GM19455 (cell line): ENCODE measurements around the gene UBE2O.

Experiments used
- ATAC-seq: cut with Tn5 transposase; IDR thresholded peaks from one replicate; pipeline ENCODE4 v1.9.1; 2021; ENCODE audit not compliant: unreplicated experiment

Gene UBE2O

DNA sequence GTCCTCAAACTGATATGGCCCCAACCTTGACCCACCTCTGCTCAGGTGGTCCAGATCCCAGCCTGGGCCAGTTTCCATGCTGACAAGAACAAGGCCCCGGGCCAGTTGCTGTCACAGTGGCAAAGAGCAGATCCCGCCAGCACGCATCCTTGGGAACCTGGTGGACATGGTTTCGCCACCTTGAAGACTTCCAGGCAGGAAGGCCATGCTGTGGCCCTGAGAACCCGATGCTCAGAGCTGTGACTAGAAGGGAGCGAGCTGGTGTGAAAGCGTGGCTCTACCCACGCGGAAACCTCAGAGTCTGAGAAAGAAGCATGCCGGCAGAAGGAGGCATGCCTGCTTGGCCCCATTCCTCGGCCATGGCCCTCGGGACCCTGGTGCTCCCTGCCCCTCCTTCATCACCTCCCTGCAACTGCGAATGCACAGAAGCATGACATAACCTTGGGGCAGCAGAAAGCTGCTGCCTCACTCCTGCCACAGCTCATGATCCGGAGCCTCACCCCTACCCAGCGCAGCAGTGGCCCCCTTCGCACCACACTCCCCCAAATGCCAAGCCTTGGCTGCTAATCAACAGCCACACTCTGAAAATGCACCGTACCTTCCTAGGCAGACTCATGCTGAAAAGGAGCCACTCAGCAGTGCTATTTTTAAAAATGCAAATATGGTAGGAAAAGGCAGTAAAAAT, 33.2 kb downstream of the UBE2O start:
- ATAC-seq = no peak

DNA sequence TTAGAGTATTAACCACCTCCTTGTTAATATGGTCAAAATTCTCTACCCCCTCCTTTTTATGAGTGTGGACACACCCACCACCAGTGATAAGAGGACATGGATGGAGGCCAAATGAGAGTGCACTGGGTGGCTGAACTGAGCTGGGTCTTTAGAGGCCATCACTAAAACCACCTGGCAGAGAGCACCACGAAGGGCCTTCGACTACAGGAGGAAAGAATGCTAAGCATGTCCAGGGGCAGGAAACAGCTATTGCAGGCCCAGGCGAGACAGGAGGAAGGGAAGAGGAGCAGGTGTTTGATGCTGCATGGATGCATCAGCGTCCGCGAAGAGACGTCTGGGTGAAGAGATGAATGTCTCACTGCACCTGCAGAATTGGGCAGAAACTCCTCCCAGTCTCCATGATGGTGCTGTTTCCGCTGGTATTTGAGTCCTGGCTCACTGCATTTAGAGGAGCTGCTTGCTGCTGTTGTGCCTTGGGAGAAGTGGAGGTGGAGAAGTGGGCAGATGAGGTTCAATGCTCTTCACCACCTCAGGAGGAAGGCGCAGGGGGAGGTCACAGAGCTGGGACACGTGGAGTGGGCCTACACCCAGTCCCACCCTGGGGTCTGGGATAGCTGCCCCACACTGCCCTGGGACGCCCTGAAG, 35.3 kb downstream of the UBE2O start:
- no peak for ATAC-seq

DNA sequence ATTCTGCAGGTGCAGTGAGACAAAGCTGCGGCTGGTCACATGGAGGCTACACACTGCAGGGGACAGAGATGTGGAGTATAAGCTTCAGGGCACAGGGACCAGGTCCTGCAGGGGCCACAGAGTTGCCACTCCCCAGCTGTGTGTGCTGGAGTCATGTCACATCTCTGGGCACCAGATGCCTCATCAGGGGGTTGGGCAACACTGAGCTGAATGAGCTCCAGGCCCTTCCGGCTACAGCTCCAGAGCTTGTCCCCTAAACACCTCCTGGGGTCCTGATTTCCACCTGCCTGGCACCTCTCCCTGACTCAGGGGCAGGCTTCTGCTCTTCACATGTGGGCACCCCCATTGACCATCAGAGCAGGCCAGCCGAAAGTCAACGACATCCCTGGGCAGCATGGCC, 36.1 kb downstream of the UBE2O start:
- ATAC-seq = no peak

DNA sequence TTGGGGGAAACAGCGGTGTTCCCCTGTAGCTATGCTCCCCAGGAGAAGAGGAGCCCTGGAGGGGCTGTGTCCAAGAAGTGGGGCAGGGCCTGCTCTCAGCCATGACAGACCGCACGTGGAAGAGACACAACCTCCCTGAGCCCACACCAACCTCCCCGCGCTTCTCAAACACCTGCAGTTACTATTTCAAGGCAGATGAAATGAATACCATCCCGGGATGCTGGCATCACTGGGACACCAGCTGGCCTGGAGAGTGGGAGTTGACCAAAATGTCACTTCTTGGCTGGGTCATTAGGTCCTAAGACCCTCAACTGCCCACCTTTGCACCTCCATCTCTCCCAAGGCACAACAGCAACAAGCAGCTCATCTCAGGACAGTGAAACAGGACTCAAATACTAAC, 36.5 kb downstream of the UBE2O start:
- ATAC-seq = no peak

DNA sequence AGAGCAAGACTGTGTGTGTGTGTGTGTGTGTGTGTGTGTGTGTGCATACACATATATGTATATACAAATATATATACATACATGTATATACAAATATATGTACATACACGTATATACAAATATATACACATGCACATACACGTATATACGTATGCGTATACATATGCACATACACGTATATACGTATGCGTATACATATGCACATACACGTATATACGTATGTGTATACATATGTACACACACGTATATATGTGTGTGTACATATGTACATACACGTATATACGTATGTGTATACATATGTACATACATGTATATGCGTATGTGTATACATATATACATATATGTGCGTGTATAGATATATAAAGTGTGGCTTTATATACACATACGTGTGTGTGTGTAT, 37.2 kb downstream of the UBE2O start:
- ATAC-seq = no peak

DNA sequence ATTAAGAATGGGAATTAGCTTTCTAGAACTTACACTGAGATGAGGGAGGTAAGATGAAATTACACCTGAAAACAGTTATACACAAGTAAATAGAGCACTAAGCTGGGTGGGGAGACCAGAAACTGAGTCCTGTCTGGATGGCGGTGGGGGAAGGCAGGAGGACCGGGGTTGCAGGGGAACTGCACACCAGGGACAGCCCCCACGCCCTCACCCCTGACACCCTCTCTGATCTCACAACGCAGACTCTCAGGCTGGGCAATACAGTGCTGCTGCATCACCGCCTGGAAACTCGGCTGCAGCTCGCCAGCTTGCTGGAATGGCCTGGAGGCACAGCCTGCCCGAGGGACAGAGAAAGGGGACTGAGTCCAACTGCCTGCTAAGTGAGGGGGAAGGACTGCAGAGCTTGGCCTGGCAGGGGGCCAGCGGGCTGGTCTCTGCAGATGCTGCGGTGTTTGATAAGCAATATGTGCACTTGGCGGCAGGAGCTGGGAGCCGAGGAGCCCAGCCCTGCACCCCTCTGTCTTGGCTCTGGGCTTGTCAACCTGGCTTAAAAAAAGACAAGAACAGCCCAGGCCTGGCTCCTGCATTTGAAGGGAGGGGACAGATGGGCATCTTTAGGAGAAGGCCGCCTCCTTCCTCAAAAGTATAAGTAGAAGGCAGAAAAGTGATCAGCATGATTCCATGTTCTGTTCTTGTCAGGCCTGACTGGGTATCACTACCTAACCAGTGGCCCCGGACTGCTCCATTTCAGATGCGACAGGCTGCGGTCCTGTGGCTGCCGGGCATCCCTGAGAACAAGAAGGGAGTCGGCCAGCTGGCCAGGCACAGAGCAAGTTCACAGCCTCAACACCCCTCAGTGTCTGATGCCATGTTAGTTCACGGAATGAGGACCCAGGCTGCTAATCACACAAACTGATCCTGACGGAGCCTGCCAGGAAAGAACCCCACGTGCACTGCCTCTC, 38.3 kb downstream of the UBE2O start:
- ATAC-seq = no peak

DNA sequence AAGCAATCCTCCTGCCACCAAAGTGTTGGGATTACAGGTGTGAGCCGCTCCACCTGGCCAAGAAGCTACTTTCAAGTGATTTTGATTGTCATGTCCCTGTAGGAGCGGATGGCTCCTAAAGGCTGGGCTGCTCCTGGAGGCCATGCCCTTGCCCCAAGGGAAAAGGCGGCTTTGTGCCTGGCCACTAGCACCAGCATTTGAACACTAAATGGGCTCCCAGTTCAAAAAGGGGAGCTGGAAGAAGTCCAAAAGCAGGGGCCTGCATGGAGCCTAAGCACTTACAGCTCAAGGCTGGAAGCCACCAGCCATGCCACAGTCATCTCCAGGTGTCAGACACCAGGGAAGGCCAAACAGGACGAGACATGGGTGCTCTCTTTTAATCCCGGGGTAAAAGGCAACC, 41.7 kb downstream of the UBE2O start:
- no peak for ATAC-seq

DNA sequence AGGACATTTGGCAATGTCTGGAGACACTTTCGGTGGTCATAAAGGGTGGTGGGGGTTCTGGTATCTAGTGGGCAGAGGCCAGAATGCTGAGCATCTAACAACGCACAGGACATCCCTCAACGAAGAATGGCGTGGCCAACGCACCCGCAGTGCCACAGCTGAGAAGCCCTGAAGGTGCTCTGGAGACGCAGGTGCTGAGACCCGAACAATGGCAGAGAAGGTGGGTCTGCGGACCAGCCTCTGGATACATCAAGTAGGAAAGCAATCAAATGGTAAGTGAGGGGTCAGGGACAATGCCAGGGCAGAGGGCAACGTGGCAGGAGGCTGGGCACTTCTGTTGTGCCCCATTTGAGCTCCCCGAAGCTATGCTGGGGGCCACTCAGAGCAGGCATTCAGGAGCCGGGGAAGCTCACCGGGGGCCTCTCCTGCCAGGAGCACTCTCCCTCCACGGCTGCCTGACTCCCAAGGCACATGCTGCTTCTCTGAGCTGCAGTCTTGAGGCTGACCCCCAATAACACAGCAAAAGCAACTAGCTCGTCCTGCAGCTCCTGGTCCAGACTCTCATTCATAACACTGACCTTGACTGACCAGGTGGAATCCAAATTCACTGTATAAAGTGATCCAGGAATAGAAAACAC, 42.5 kb downstream of the UBE2O start:
- no peak for ATAC-seq

DNA sequence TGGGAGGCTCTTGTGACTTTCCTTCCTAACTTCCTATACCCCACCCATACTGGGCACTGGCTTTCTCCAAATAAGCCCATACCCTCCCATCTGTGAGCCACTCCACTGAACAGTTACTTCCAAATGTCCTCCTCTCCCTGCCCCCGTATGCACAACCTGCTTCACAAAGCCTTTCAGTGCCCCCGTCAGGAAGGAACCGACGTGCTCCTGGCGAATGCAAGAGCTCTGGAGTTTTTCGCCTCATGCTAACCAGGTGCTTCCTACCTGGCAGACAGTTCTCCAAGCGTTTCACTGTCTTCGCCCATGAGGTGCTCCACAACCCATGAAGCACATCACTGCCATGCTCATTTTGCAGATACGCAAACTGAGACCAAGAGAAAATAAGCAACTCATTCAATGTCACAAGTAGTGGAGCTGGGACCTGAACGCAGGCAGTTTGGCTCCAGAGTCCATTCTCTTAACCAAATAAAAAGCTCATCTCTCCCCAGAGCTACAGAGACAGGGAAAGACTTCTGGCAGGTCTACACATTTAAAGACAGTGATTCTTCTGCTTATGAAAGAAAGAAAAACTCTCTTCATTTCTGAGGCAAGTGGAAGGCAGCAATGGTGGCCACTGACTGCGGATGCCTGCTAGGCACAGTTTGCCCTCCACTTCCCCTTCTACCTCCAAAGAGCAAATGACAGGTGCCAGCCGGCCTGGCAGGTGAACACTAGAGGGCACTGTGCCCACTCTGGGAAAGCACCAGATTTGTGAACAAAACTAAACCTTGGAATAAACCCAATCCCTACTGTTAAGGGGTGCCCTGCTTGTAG, 44.7 kb downstream of the UBE2O start:
- no peak for ATAC-seq

DNA sequence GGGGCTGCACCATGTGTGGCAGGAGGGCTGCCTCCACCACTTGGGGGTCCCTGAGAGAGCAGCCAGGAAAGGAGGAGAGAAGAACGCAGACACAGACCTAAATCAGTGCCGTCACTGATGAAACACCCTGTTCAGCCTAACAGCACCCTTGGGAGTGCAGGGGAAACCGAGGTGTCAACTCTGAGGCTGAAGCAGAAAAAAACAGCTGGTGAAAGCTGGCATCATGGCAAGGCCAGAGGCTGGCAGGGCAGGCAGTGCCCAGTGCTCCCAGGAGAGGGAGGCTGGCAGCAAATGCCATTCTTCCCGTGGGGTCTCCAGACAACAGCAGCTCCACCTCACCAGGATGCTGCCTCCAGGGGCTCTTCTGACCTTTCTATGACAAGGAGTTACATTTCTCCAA, 45.4 kb downstream of the UBE2O start:
- ATAC-seq = no peak

DNA sequence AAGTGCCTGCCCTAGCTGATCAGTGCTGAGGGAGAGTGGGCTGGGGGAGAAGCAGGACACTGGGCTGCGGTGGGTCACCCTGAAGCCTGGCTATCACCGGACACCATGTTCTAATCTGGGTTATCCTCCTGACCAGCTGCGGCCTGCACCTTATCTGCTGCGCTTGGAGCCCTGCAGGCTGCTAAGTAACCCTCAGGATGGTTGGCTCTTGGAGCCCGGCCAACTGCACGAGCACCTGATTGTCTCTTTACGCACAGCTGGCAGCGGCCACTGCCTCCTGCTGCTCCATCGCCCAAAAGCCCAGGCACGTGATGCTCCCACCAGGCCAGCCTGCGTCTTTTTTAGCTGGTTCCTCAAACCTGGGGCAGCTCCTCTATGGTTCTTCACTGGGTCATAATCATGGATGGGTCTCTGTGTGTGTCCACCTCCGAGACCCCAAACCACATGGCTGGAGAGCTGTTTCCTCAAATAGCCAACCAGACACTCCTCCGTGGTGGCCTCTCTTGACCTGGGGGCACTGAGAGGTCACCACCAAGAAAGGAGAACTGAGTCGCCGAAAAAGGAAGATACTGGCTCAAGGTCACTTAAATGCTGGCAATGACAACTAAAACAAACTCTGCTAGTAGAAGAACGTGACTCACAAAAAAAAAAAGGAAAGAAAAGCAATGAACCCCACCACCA, 46.8 kb downstream of the UBE2O start:
- no peak for ATAC-seq

DNA sequence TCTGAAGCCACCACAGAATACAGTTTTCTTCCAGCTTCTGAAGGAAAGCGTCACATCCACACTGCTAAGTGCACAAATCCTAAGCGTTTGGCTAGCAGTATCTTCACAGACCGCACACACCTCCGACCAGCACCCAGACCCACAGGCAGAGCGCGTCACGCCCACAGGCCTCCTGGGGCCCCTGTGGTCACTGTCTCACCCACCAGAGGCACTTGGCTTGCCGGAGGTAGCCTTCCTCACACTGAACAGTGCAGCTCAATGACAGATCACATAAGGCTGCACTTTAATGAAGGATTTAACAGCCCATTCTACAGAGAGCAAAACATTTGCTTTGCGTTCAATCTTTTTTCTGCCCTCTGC, 47.4 kb downstream of the UBE2O start:
- ATAC-seq = no peak

DNA sequence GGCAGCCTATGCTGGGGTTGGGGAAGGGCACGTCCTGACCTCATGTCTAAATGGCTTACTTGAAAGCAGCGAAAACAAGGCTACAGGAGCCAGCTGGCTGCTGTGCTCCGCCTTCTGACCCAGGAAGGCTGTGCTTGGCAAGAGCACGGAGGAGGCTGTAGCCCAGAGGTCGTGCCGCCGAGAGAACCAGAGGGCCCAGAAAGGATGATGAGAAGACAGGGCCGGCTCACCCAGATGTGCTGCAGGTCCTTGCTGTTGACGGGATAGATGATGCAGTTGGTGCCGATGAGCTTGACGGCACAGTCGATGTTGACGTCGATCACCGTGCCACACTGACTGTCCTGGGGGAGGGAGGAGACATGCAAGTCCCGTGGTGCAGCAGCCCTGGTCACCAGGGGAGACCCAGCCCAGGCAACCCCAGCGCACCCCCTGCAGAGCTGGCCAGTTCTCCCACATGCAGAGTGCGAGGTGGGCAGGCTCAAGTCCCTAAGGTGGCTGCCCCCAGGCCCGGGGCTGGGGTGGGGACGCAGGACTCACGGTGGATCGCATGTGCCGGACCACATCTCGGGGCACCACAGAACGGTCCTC, 47.9 kb downstream of the UBE2O start:
- no peak for ATAC-seq

DNA sequence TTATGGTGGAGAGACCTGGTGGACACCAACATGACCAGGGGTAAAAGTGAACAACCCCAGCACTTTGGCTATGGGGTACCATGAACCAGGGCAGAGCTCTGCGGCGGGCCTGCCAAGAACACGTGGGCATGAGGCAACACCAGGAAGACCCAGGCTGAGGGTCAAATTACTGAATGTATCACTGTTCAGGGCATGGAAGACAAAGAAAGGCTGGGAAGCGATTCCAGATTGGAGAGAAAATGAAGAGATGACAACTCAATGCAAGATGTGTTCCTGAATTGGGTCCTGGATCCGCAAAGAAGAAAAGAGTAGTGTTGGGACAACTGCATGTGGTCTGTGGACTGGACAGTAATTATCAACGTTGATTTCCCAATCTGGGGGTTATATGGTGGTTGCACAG, 48.7 kb downstream of the UBE2O start:
- ATAC-seq = no peak

DNA sequence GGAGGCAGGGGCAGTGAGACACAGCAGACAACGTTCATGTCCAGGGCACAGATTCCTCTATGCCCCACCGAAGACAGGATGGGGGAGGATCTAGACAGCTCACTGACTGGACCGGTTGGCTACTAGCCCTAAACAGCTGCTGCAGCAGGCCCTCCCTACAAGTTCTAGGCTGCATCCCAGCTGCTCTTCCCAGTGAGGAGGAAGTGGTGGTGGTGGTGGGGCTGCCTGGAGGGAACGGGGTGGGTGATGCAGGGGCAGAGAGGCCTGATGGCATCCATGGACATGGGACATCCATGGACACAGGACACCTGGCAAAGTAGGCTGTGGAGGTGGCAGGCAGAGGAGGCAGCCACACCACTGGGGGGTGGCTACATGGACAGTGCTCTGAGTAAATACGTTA, 50.2 kb downstream of the UBE2O start:
- ATAC-seq = no peak

DNA sequence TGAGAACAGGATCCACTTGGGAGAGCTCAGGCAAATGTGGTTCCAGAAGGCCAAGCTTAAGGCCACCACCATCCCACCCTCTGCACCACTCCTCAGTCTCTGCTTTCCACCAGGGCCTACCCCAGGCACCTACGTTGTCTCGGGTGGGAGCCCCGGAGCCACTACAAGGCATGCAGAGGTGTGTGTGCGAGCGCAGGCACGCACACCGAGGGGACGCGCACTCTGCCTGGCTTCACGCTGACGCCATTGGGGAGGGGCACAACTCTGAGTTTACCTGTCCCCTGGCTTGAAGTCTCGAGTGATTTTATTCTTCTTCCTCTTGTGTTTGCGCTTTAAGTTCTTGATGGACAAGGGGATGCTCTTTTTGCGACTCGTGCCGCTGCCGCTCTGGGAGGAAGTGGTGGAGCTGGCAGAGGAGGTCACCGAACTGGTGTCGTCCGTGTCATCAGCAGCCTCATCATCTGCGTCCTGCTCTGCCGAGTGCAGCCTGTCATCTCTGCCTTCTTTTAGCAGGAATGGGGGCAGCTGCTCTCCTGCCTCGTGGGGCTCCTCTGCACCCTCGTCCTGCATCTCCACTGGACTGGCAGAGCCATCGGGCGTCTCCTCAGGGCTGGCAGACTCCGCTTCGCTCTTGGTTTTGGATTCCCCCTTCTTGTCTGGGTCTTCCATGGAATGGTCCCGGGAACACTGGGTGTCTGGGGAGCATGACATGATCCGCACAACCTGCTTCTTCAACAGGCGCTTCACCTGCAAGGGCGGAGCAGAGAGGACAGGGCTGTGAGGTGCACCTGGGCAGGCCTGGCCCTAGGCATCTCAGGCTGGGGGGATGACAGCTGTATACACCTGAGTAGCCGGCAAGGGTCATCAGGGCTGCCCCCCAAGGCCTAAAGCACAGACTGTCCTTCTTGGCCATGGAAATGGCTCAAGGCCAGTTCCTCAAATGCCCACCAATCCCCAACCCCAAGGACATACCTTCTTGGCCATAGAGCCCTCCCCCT, 53.5 kb downstream of the UBE2O start:
- no peak for ATAC-seq

DNA sequence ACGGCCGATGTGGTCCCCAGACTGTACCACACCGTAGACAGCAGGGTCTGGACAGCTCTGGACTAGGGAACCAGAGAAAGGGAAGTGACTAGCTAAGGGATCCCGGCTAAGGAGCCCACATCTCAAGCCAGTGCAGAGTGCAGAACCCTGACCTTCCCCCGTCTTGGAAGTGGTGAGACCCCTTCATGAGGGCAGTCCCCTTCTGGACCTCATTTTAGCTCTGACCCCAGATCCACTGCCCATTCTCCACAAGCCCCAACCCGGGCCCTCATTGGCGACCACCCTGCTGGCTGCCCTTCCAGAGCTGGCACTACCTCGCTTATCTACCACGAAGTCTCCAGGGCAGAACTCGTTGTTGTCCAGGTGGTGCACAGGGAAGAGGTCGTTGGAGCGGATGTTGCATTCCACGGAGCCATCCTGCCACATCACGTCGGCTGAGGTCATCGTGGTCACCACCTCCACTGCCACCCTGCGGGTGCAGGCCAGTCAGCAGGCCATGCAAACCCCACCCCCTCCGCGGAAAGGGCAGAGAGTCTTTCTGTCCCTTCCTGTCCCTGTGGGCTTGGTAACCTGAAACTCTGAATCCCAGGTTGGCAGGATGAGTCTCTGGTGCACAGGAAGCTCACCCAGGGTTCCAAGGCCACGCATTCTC, 54.3 kb downstream of the UBE2O start:
- ATAC-seq = no peak
